Keratinocyte (primary cell): ENCODE measurements around the gene PDCD6IP. TPM values are rescaled to one million over a fixed set of nuclear protein-coding genes. Genes with fewer than 3 reads are reported as not detected.

ENCODE experiments used
- DNase-seq: peaks from one replicate; pipeline ENCODE4 v3.0.0-alpha.2; 2011; ENCODE audit warnings: low read depth, missing footprints, low spot score
- FAIRE-seq: peaks from 2 replicates; lab custom pipeline; 2011; peaks lifted over from hg19 to GRCh38; lab: Jason Lieb, UNC
- H2AFZ ChIP-seq: 2 replicates; pipeline ENCODE4 v1.6.0; 2012; ENCODE audit warnings: low read length, control low read depth, inconsistent platforms; ENCODE audit not compliant: control insufficient read depth
- H3K27ac ChIP-seq: 2 replicates; pipeline ENCODE4 v1.5.1; 2011; ENCODE audit warnings: low read length; ENCODE audit not compliant: control insufficient read depth, insufficient read depth
- H3K27me3 ChIP-seq: 3 replicates; pipeline ENCODE4 v1.6.0; 2011; ENCODE audit warnings: low read length; ENCODE audit not compliant: control insufficient read depth, insufficient read depth; ENCODE audit errors: extremely low read depth
- H3K36me3 ChIP-seq, 2 experiments: 2 replicates in 1 of 2; 3 replicates in 1 of 2; pipeline ENCODE4 v1.5.1; 2011; ENCODE audit warnings: low read length in 2 of 2, mild to moderate bottlenecking in 1 of 2; ENCODE audit not compliant: control insufficient read depth in 2 of 2, insufficient read depth in 2 of 2; ENCODE audit errors: extremely low read depth in 1 of 2
- H3K4me1 ChIP-seq: 3 replicates; pipeline ENCODE4 v1.5.1; 2011; ENCODE audit warnings: low read length; ENCODE audit not compliant: control insufficient read depth, insufficient read depth; ENCODE audit errors: extremely low read depth
- H3K4me2 ChIP-seq: 3 replicates; pipeline ENCODE4 v1.6.0; 2011; ENCODE audit warnings: low read depth, low read length; ENCODE audit not compliant: control insufficient read depth, insufficient read depth; ENCODE audit errors: extremely low read depth
- H3K4me3 ChIP-seq, 3 experiments: fragments of 200-600 bp in 1 of 3; sonication (generic) in 1 of 3; 2 replicates in 2 of 3; 3 replicates in 1 of 3; pipeline ENCODE4 v1.5.1; 2011 to 2016; ENCODE audit warnings: low read length in 3 of 3, mild to moderate bottlenecking in 3 of 3, control low read depth in 2 of 3, inconsistent platforms in 1 of 3, low read depth in 1 of 3, mixed read lengths in 1 of 3, mixed run types in 1 of 3, moderate library complexity in 1 of 3; ENCODE audit not compliant: control insufficient read depth in 2 of 3, insufficient read depth in 2 of 3; ENCODE audit errors: extremely low read depth in 1 of 3
- H3K79me2 ChIP-seq: 2 replicates; pipeline ENCODE4 v1.6.0; 2012; ENCODE audit warnings: low read length; ENCODE audit not compliant: control insufficient read depth, insufficient read depth
- H3K9ac ChIP-seq: 3 replicates; pipeline ENCODE4 v1.6.0; 2011; ENCODE audit warnings: low read length; ENCODE audit not compliant: control insufficient read depth, insufficient read depth; ENCODE audit errors: extremely low read depth
- H3K9me1 ChIP-seq: 3 replicates; pipeline ENCODE4 v1.6.0; 2011; ENCODE audit warnings: low read length; ENCODE audit not compliant: control insufficient read depth, insufficient read depth; ENCODE audit errors: extremely low read depth
- H3K9me3 ChIP-seq: 2 replicates; pipeline ENCODE4 v1.5.1; 2012; ENCODE audit warnings: low read depth, low read length; ENCODE audit not compliant: control insufficient read depth
- H4K20me1 ChIP-seq: 3 replicates; pipeline ENCODE4 v1.6.0; 2011; ENCODE audit warnings: low read length; ENCODE audit not compliant: control insufficient read depth, insufficient read depth; ENCODE audit errors: extremely low read depth
- EZH2 ChIP-seq: IDR thresholded peaks from one replicate; pipeline ENCODE4 v1.6.1; 2012; ENCODE audit warnings: inconsistent platforms, mild to moderate bottlenecking, low read length, moderate library complexity
- dilution Hi-C: fragments of 300-500 bp; cut with MboI; formaldehyde crosslinking; loops from one replicate; pipeline ENCODE4 v1.7.0; 2020; ENCODE audit warnings: low sequenced_read_pairs; ENCODE audit not compliant: extremely low pct_ligation_motif_present
- polyA plus RNA-seq, 5 experiments: library from polyadenylated mRNA; depleted of rRNA in 3 of 5; stranded (reverse) in 3 of 5; stranded (forward) in 1 of 5; unstranded in 1 of 5; fragments of >200 nt; gene quantifications; 1 replicate in 1 of 5; 2 replicates in 3 of 5; 3 replicates in 1 of 5; pipeline versions ENCODE4 v1.2.1 to v1.2.3, GENCODE V29; 2011 to 2012; ENCODE audit warnings: missing spikeins in 2 of 5, low read depth in 1 of 5, low replicate concordance in 1 of 5
- TF ChIP-seq, protein P1 (sequence below), 3 experiments: IDR thresholded peaks in 1 of 3; conservative IDR thresholded peaks in 1 of 3; optimal IDR thresholded peaks in 1 of 3; 2 replicates in 2 of 3; 3 replicates in 1 of 3; pipeline versions ENCODE3 to v1.5.1; 2011; ENCODE audit warnings: low read length in 3 of 3, mild to moderate bottlenecking in 3 of 3, moderate library complexity in 2 of 3, control low read depth in 1 of 3, inconsistent platforms in 1 of 3; ENCODE audit not compliant: insufficient read depth in 2 of 3; ENCODE audit errors: extremely low read depth in 1 of 3

The PDCD6IP gene
- polyA plus RNA-seq, 1 donor (not counting 4 experiments of a cell fraction or from before 2014, with no cell fraction given) = 183 TPM

DNA sequence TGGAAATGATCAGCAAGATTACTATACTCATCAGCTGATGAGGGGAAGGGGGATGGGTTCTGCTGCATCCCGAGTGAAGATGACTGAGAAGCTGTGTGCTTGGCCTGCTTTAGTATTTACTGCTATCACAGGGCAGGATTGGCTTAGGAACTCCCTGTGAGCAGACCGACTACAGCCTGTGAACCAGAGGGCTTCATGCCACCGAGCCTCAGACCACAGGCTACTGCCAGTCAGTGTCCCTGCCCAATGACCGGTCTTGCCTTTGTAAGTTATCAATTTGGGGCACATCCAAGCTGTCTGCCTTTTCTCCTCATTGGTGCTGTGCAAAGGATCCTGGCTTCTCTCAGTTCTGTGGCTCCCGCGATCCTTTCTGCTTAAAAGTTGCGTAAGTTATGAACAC, 71.5 kb downstream of the PDCD6IP start:
- H3K36me3 ChIP-seq = peaks cover 6 to 7% of the 10 kb centered on the region in 2 experiments
- TF ChIP-seq, protein P1, sequence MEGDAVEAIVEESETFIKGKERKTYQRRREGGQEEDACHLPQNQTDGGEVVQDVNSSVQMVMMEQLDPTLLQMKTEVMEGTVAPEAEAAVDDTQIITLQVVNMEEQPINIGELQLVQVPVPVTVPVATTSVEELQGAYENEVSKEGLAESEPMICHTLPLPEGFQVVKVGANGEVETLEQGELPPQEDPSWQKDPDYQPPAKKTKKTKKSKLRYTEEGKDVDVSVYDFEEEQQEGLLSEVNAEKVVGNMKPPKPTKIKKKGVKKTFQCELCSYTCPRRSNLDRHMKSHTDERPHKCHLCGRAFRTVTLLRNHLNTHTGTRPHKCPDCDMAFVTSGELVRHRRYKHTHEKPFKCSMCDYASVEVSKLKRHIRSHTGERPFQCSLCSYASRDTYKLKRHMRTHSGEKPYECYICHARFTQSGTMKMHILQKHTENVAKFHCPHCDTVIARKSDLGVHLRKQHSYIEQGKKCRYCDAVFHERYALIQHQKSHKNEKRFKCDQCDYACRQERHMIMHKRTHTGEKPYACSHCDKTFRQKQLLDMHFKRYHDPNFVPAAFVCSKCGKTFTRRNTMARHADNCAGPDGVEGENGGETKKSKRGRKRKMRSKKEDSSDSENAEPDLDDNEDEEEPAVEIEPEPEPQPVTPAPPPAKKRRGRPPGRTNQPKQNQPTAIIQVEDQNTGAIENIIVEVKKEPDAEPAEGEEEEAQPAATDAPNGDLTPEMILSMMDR (optimal IDR thresholded peaks at IDR 0.05 in 1 of 3, IDR thresholded peaks at IDR 0.05 in 1 of 3, conservative IDR thresholded peaks at IDR 0.05 in 1 of 3; ENCODE audit: extremely low read depth in 1 of 3, insufficient read depth in 2 of 3, low read length in 3 of 3) = no peak
- TF ChIP-seq EZH2 = no peak
- no peak for FAIRE-seq
- dilution Hi-C loops = no loop called here
- H3K27me3 ChIP-seq = no peaks in the 10 kb centered on the region
- H3K9ac ChIP-seq = no peak overlapping the region
- H3K4me2 ChIP-seq = no peak overlapping the region
- H3K9me1 ChIP-seq = no peaks in the 10 kb centered on the region
- H3K4me3 ChIP-seq = no peak overlapping the region
- H2AFZ ChIP-seq = no peak overlapping the region
- H4K20me1 ChIP-seq = no peaks in the 10 kb centered on the region
- no peak overlapping the region for H3K27ac ChIP-seq
- DNase-seq = no peak
- no peaks in the 10 kb centered on the region for H3K9me3 ChIP-seq
- H3K79me2 ChIP-seq = no peaks in the 10 kb centered on the region
- no peaks in the 10 kb centered on the region for H3K4me1 ChIP-seq

DNA sequence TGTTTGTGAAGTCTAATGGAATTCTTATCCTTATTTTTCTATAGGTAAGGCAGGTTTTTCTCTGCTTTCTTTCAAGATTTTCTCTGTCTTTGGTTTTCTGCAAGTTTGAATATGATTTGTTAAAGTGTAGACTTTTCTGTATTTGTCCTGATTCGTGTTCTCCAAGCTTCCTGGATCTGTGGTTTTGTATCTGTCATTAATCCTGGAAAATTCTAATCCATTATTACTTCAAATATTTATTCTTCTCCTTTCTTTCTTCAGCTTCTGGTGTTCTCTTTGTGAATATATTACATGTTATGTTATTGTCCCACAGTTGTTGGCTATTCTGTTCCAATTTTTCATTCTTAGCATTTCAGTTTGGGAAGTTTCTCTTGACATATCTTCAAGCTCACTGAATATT, 76.4 kb downstream of the PDCD6IP start:
- Histone ChIP-seq H3K4me2 (no peak overlapping the region), H3K27me3 (no peaks in the 10 kb centered on the region), H3K27ac (no peak overlapping the region), H3K9me3 (no peaks in the 10 kb centered on the region), H2AFZ (no peak overlapping the region), H3K9ac (no peak overlapping the region), H3K36me3 (no peaks in the 10 kb centered on the region), H3K4me3 (no peak overlapping the region), H3K79me2 (no peaks in the 10 kb centered on the region), H3K9me1 (no peaks in the 10 kb centered on the region), H4K20me1 (no peaks in the 10 kb centered on the region), H3K4me1 (no peaks in the 10 kb centered on the region)
- dilution Hi-C loops = no loop called here
- no peak for TF ChIP-seq EZH2
- TF ChIP-seq, protein P1 (optimal IDR thresholded peaks at IDR 0.05 in 1 of 3, IDR thresholded peaks at IDR 0.05 in 1 of 3, conservative IDR thresholded peaks at IDR 0.05 in 1 of 3; ENCODE audit: extremely low read depth in 1 of 3, insufficient read depth in 2 of 3, low read length in 3 of 3) = no peak
- no peak for FAIRE-seq
- no peak for DNase-seq
